ENCODE measurements around the gene SLC9A2. TPM values are rescaled to one million over a fixed set of nuclear protein-coding genes. Genes with fewer than 3 reads are reported as not detected.

SLC9A2 gene
- total and polyA plus RNA-seq, 2 donors (not counting 1 experiment from before 2014, with no cell fraction given), result not detected

DNA sequence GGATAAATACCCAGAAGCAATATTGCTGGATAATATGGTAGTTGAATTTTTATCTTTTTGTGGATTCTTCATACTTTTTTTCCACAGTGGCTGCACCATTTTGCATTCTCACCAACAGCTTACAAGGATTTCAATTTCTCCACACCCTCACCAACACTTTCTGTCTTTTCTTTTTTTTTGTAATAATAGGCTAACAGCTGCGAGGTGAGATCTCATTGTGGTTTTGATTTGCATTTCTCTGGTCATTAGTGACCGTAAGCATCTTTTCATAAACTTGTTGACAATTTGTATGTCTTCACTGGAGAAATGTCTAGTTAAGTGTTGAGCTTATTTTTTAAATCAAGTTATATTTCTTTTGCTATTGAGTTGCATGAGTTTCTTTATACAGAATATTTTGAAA lies 17.6 kb upstream of the SLC9A2 start:
- no peak overlapping the region for H2AFZ ChIP-seq (ENCODE audit: insufficient read depth, low read depth, low read length, poor library complexity, severe bottlenecking)

DNA sequence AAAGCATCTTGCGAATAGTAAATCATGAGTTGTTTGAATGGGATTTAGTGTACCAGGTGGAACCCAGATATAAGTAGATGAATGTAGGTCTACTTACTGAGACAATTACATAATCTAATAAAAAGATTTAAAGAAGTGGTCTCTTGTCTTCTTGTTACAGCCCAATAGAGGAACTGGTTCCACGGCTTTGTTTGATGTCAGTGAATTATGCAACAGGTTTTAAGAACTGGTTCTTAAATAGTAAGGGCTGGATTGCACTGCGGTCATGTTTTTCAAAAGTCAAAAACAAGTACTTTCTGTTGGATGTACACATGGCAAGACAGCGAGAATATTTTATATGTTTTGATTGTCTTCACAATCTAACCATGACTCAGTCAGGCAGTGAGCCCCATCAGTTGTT lies 15.4 kb upstream of the SLC9A2 start:
- DNase-seq, result no peak
- no peak overlapping the region for H3K27ac Mint-ChIP-seq
- ATAC-seq (ENCODE audit: low read depth), result no peak
- Histone ChIP-seq H3K4me2 (replicated peaks; ENCODE audit: low read depth, low read length, poor library complexity, severe bottlenecking) (no peak overlapping the region), H3K4me3 (ENCODE audit: control extremely low read depth in 1 of 5, extremely low read depth in 1 of 5, insufficient read depth in 1 of 5, low read depth in 2 of 5, low read length in 4 of 5) (no peak overlapping the region), H4K20me1 (ENCODE audit: control insufficient read depth, insufficient read depth, low read length, poor library complexity, severe bottlenecking) (no peaks in the 10 kb centered on the region), H3K27me3 (replicated peaks in 1 of 4; ENCODE audit: control extremely low read depth in 1 of 4, control insufficient read depth in 3 of 4, insufficient read depth in 4 of 4, low read length in 3 of 4) (no peaks in the 10 kb centered on the region), H2AFZ (ENCODE audit: insufficient read depth, low read depth, low read length, poor library complexity, severe bottlenecking) (no peak overlapping the region), H3K36me3 (replicated peaks in 1 of 2; ENCODE audit: control extremely low read depth in 1 of 2, control insufficient read depth in 1 of 2, extremely low read depth in 1 of 2, insufficient read depth in 2 of 2, low read length in 1 of 2) (no peaks in the 10 kb centered on the region), H3K9ac (ENCODE audit: low read length) (no peak overlapping the region), H3K9me3 (ENCODE audit: control extremely low read depth in 1 of 3, control insufficient read depth in 2 of 3, insufficient read depth in 1 of 3, low read length in 2 of 3) (no peaks in the 10 kb centered on the region), H3K27ac (ENCODE audit: low read length in 2 of 2) (no peak overlapping the region), H3K79me2 (ENCODE audit: control insufficient read depth, insufficient read depth, low read length) (no peaks in the 10 kb centered on the region), H3K4me1 (ENCODE audit: control insufficient read depth in 2 of 2, insufficient read depth in 2 of 2, low read length in 2 of 2) (no peaks in the 10 kb centered on the region)
- no peaks in the 10 kb centered on the region for H3K9me3 Mint-ChIP-seq (ENCODE audit: insufficient read depth)
- ChIA-PET POLR2A (no interaction called here), CTCF (no interaction called here)
- TF ChIP-seq, protein P1, sequence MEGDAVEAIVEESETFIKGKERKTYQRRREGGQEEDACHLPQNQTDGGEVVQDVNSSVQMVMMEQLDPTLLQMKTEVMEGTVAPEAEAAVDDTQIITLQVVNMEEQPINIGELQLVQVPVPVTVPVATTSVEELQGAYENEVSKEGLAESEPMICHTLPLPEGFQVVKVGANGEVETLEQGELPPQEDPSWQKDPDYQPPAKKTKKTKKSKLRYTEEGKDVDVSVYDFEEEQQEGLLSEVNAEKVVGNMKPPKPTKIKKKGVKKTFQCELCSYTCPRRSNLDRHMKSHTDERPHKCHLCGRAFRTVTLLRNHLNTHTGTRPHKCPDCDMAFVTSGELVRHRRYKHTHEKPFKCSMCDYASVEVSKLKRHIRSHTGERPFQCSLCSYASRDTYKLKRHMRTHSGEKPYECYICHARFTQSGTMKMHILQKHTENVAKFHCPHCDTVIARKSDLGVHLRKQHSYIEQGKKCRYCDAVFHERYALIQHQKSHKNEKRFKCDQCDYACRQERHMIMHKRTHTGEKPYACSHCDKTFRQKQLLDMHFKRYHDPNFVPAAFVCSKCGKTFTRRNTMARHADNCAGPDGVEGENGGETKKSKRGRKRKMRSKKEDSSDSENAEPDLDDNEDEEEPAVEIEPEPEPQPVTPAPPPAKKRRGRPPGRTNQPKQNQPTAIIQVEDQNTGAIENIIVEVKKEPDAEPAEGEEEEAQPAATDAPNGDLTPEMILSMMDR (IDR thresholded peaks at IDR 0.05), result no peak
- no peak for TF ChIP-seq EZH2 (IDR thresholded peaks at IDR 0.05; ENCODE audit: borderline replicate concordance, insufficient read depth, low read depth, low read length, poor library complexity, severe bottlenecking)
- no peak overlapping the region for H3K4me3 Mint-ChIP-seq
- 33% methylated on average over 1 of the region's 4 CpGs for WGBS (ENCODE audit: insufficient coverage)
- no peaks in the 10 kb centered on the region for H3K4me1 Mint-ChIP-seq
- intact Hi-C loops (cut with micrococcal nuclease), result no loop called here
- peaks cover 32% of the 10 kb centered on the region for H3K27me3 Mint-ChIP-seq

More for the DNA sequence above, 17.6 kb upstream of the SLC9A2 start:
- TF ChIP-seq, protein P1 (IDR thresholded peaks at IDR 0.05), result no peak
- no peak for TF ChIP-seq EZH2 (IDR thresholded peaks at IDR 0.05; ENCODE audit: borderline replicate concordance, insufficient read depth, low read depth, low read length, poor library complexity, severe bottlenecking)
- ATAC-seq (ENCODE audit: low read depth), result no peak
- no peaks in the 10 kb centered on the region for H3K4me1 Mint-ChIP-seq
- ChIA-PET CTCF (no interaction called here), POLR2A (no interaction called here)
- no peaks in the 10 kb centered on the region for H3K9me3 Mint-ChIP-seq (ENCODE audit: insufficient read depth)
- Histone ChIP-seq H3K36me3 (replicated peaks in 1 of 2; ENCODE audit: control extremely low read depth in 1 of 2, control insufficient read depth in 1 of 2, extremely low read depth in 1 of 2, insufficient read depth in 2 of 2, low read length in 1 of 2) (no peaks in the 10 kb centered on the region), H3K4me3 (ENCODE audit: control extremely low read depth in 1 of 5, extremely low read depth in 1 of 5, insufficient read depth in 1 of 5, low read depth in 2 of 5, low read length in 4 of 5) (no peak overlapping the region), H3K27me3 (replicated peaks in 1 of 4; ENCODE audit: control extremely low read depth in 1 of 4, control insufficient read depth in 3 of 4, insufficient read depth in 4 of 4, low read length in 3 of 4) (no peaks in the 10 kb centered on the region), H3K4me1 (ENCODE audit: control insufficient read depth in 2 of 2, insufficient read depth in 2 of 2, low read length in 2 of 2) (no peaks in the 10 kb centered on the region), H3K27ac (ENCODE audit: low read length in 2 of 2) (no peak overlapping the region), H3K9me3 (ENCODE audit: control extremely low read depth in 1 of 3, control insufficient read depth in 2 of 3, insufficient read depth in 1 of 3, low read length in 2 of 3) (no peaks in the 10 kb centered on the region), H3K4me2 (replicated peaks; ENCODE audit: low read depth, low read length, poor library complexity, severe bottlenecking) (no peak overlapping the region), H3K9ac (ENCODE audit: low read length) (no peak overlapping the region), H3K79me2 (ENCODE audit: control insufficient read depth, insufficient read depth, low read length) (no peaks in the 10 kb centered on the region), H4K20me1 (ENCODE audit: control insufficient read depth, insufficient read depth, low read length, poor library complexity, severe bottlenecking) (no peaks in the 10 kb centered on the region)
- no peak overlapping the region for H3K4me3 Mint-ChIP-seq
- no CpG with 5 or more reads among the region's 2 CpGs for WGBS (ENCODE audit: insufficient coverage)
- peaks cover 35% of the 10 kb centered on the region for H3K27me3 Mint-ChIP-seq
- no peak for DNase-seq
- no peak overlapping the region for H3K27ac Mint-ChIP-seq
- intact Hi-C loops (cut with micrococcal nuclease), result no loop called here

Data from B cell (primary cell).